A673 (cell line): ENCODE results near the gene TIAM1. TPM values are rescaled to one million over a fixed set of nuclear protein-coding genes. Genes with fewer than 3 reads are reported as not detected.
A peak's percentile ranks its signal among the peaks of the same experiment; 100 is the strongest.

Source experiments
- BruUV-seq: library from RNA; stranded (reverse); fragments of 400-500 nt; replicated peaks from 2 replicates; lab custom pipeline; 2021; lab: Mats Ljungman, UMichigan
- CTCF ChIA-PET: fragments of 300-600 bp; sonication (Branson Sonifier 250); formaldehyde crosslinking; loops from one replicate; lab custom pipeline; 2022; ENCODE audit warnings: antibody characterized with exemption; lab: Charles Lee
- POLR2A ChIA-PET: fragments of 300-600 bp; sonication (Branson Sonifier 250); formaldehyde crosslinking; loops from one replicate; lab custom pipeline; 2022; ENCODE audit warnings: antibody characterized with exemption; ENCODE audit not compliant: low non-redundant PET; lab: Charles Lee
- DNase-seq: peaks from one replicate; pipeline ENCODE4 v3.0.0-alpha.2; 2015; ENCODE audit warnings: low spot score
- H3K27ac ChIP-seq: fragments of 200-600 bp; sonication (generic); 2 replicates; pipeline ENCODE4 v1.5.1; 2016; ENCODE audit warnings: mixed run types, low read depth, mild to moderate bottlenecking, mixed read lengths, antibody characterized with exemption, low read length; ENCODE audit not compliant: poor library complexity, severe bottlenecking
- H3K27me3 ChIP-seq: fragments of 200-600 bp; sonication (generic); replicated peaks from 2 replicates; pipeline ENCODE4 v1.6.1; 2017; ENCODE audit warnings: mixed run types, low read depth, mild to moderate bottlenecking, mixed read lengths, antibody characterized with exemption, low read length; ENCODE audit not compliant: insufficient read depth, poor library complexity
- H3K36me3 ChIP-seq: fragments of 200-600 bp; sonication (generic); 2 replicates; pipeline ENCODE4 v1.6.1; 2016; ENCODE audit warnings: mixed run types, mild to moderate bottlenecking, mixed read lengths, antibody characterized with exemption, low read length; ENCODE audit not compliant: insufficient read depth, poor library complexity, severe bottlenecking
- H3K4me1 ChIP-seq: fragments of 200-600 bp; sonication (generic); 2 replicates; pipeline ENCODE4 v1.6.1; 2017; ENCODE audit warnings: mixed run types, mild to moderate bottlenecking, mixed read lengths, antibody characterized with exemption, low read length; ENCODE audit not compliant: insufficient read depth, poor library complexity, severe bottlenecking
- H3K4me3 ChIP-seq: fragments of 200-600 bp; sonication (generic); 2 replicates; pipeline ENCODE4 v1.5.1; 2016; ENCODE audit warnings: low read depth, mixed run types, mild to moderate bottlenecking, mixed read lengths, low read length; ENCODE audit not compliant: poor library complexity, severe bottlenecking
- H3K9me3 ChIP-seq: fragments of 200-600 bp; sonication (generic); 2 replicates; pipeline ENCODE4 v1.6.1; 2016; ENCODE audit warnings: mixed run types, low read depth, mild to moderate bottlenecking, mixed read lengths, antibody characterized with exemption, low read length; ENCODE audit not compliant: poor library complexity, severe bottlenecking
- EZH2 ChIP-seq: fragments of 200-600 bp; sonication (generic); IDR thresholded peaks from 2 replicates; pipeline ENCODE4 v1.6.1; 2017; ENCODE audit warnings: borderline replicate concordance, low read depth, mild to moderate bottlenecking, mixed read lengths, antibody characterized with exemption, low read length; ENCODE audit not compliant: poor library complexity, severe bottlenecking
- intact Hi-C: fragments of 100-400 bp; cut with micrococcal nuclease; formaldehyde crosslinking; loops from one replicate; pipeline ENCODE4 v1.10.0; 2022; ENCODE audit not compliant: unreplicated experiment
- total RNA-seq: library from RNA; stranded (reverse); gene quantifications from 2 replicates; pipeline ENCODE4 v1.2.3, GENCODE V29; 2021
- TF ChIP-seq, protein P1 (sequence below): fragments of 300-800, 200-600 bp; sonication (generic); conservative IDR thresholded peaks from 2 replicates; pipeline ENCODE4 v1.5.1; 2017; ENCODE audit warnings: low read depth, mild to moderate bottlenecking, antibody characterized with exemption, low read length, moderate library complexity, mixed read lengths

TIAM1 gene
- total RNA-seq, 1 experiment from 2014 or later: 9.6 TPM

DNA sequence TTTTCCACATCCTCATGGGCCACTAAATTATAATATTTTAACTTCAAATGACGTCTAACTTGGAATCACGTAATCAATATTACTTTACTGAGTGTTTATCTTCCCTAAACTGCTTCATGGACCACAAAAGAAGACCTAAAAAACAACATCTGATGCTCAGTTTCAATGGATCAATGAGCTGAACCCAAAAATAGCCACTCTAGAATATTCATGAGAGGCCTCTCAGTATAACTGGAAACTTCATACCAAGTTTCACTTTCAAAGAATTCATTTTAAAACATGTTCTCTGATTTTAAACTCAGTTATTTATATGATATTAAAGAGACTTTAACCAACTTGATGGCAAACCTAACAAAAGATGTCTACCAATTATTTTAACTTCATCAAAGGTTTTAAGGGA is 23.7 kb upstream of the TIAM1 start:
- ChIA-PET CTCF (no interaction called here), POLR2A (no interaction called here)
- BruUV-seq: no TSS peak
- no peaks in the 10 kb centered on the region for H3K36me3 ChIP-seq
- H3K4me3 ChIP-seq: no peak overlapping the region
- H3K9me3 ChIP-seq: no peaks in the 10 kb centered on the region
- intact Hi-C loops: no loop called here
- no peaks in the 10 kb centered on the region for H3K4me1 ChIP-seq
- H3K27me3 ChIP-seq: no peaks in the 10 kb centered on the region
- no peak overlapping the region for H3K27ac ChIP-seq
- TF ChIP-seq, protein P1, sequence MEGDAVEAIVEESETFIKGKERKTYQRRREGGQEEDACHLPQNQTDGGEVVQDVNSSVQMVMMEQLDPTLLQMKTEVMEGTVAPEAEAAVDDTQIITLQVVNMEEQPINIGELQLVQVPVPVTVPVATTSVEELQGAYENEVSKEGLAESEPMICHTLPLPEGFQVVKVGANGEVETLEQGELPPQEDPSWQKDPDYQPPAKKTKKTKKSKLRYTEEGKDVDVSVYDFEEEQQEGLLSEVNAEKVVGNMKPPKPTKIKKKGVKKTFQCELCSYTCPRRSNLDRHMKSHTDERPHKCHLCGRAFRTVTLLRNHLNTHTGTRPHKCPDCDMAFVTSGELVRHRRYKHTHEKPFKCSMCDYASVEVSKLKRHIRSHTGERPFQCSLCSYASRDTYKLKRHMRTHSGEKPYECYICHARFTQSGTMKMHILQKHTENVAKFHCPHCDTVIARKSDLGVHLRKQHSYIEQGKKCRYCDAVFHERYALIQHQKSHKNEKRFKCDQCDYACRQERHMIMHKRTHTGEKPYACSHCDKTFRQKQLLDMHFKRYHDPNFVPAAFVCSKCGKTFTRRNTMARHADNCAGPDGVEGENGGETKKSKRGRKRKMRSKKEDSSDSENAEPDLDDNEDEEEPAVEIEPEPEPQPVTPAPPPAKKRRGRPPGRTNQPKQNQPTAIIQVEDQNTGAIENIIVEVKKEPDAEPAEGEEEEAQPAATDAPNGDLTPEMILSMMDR: no peak
- TF ChIP-seq EZH2: no peak
- no peak for DNase-seq

GRCh38 chr21:31366825-31367224 is 22.8 kb upstream of the TIAM1 start:
- POLR2A ChIA-PET: no interaction called here
- no peaks in the 10 kb centered on the region for H3K9me3 ChIP-seq
- H3K27me3 ChIP-seq: no peaks in the 10 kb centered on the region
- intact Hi-C loops: no loop called here
- no peak for TF ChIP-seq EZH2
- TF ChIP-seq, protein P1: no peak
- H3K4me3 ChIP-seq: no peak overlapping the region
- peak; percentile 62 for DNase-seq
- CTCF ChIA-PET: no interaction called here
- no peaks in the 10 kb centered on the region for H3K36me3 ChIP-seq
- no peak overlapping the region for H3K27ac ChIP-seq
- no TSS peak for BruUV-seq
- no peaks in the 10 kb centered on the region for H3K4me1 ChIP-seq

- ChIA-PET POLR2A (no interaction called here), CTCF (no interaction called here)
- Histone ChIP-seq H3K9me3 (no peaks in the 10 kb centered on the region), H3K4me1 (no peaks in the 10 kb centered on the region), H3K36me3 (no peaks in the 10 kb centered on the region), H3K27ac (no peak overlapping the region), H3K27me3 (no peaks in the 10 kb centered on the region), H3K4me3 (no peak overlapping the region)
- TF ChIP-seq, protein P1: no peak
- TF ChIP-seq EZH2: no peak
- no peak for DNase-seq
- no TSS peak for BruUV-seq
- intact Hi-C loops: no loop called here
Measured at GRCh38 chr21:31364253-31364945, 20.3 kb upstream of the TIAM1 start.
